Upper lobe of left lung (tissue), 6 donors: ENCODE data around the gene ZNF565. TPM values are rescaled to one million over a fixed set of nuclear protein-coding genes. Genes with fewer than 3 reads are reported as not detected.
"Not testable (repeated sequence)": the region's sequence is repeated elsewhere in the genome, so short reads cannot be mapped to it uniquely, and the experiment has no call there.

Experiments used
- ATAC-seq, 2 donors: fragments of 200-7000 bp; cut with Tn5 transposase; one replicate each; pipeline ENCODE4 v1.9.1; 2022; ENCODE audit warnings: mild to moderate bottlenecking in 2 of 2, moderate library complexity in 2 of 2; ENCODE audit not compliant: low FRiP score in 2 of 2
- DNase-seq, 2 donors: peaks; one replicate each; pipeline ENCODE4 v3.0.0-alpha.2; 2019 to 2020
- H3K27ac ChIP-seq, 4 donors: fragments of 200-600 bp; sonication (generic); one replicate each; pipeline ENCODE4 v1.5.1; 2016 to 2019
- H3K27me3 ChIP-seq, 4 donors: fragments of 200-600 bp; sonication (generic); one replicate each; pipeline ENCODE4 v1.5.1; 2017 to 2019
- H3K36me3 ChIP-seq, 4 donors: fragments of 200-600 bp; sonication (generic); one replicate each; pipeline ENCODE4 v1.5.1; 2016 to 2019
- H3K4me1 ChIP-seq, 4 donors: fragments of 200-600 bp; sonication (generic); one replicate each; pipeline ENCODE4 v1.5.1; 2018 to 2019
- H3K4me3 ChIP-seq, 4 donors: fragments of 200-600 bp; sonication (generic); one replicate each; pipeline ENCODE4 v1.5.1; 2017 to 2019; ENCODE audit warnings: mild to moderate bottlenecking in 2 of 4, moderate library complexity in 1 of 4
- H3K9me3 ChIP-seq, 4 donors: fragments of 200-600 bp; sonication (generic); one replicate each; pipeline ENCODE4 v1.5.1; 2018 to 2019
- EP300 ChIP-seq, 4 donors: sonication (generic); formaldehyde crosslinking; IDR thresholded peaks; one replicate each; pipeline ENCODE4 v1.5.1; 2017; ENCODE audit warnings: antibody characterized with exemption in 4 of 4, control low read depth in 2 of 4
- POLR2A ChIP-seq, 4 donors: fragments of 450-650 bp; IDR thresholded peaks; one replicate each; pipeline ENCODE4 v1.5.1; 2016 to 2017; ENCODE audit warnings: antibody characterized with exemption in 4 of 4, mild to moderate bottlenecking in 2 of 4
- POLR2AphosphoS5 ChIP-seq, 2 donors: sonication (generic); formaldehyde crosslinking; IDR thresholded peaks; one replicate each; pipeline ENCODE4 v1.5.1; 2017; ENCODE audit warnings: antibody characterized with exemption in 2 of 2
- WGBS, 2 donors: methylation state at CpG; one replicate each; pipeline ENCODE4 v1.1.5; 2017 to 2018; 5-methylcytosine and 5-hydroxymethylcytosine counted together
- total RNA-seq, 6 donors: library from RNA; depleted of rRNA in 4 of 6; stranded (reverse); fragments of >200 nt in 4 of 6; gene quantifications; one replicate each; pipeline versions ENCODE4 v1.1.0 to v1.2.1, GENCODE V29; 2016 to 2021
- TF ChIP-seq, protein P1 (sequence below), 6 experiments: fragments of 450-650 bp in 4 of 6; fragments of 200-600 bp in 2 of 6; sonication (generic) in 2 of 6; IDR thresholded peaks; one replicate each; pipeline ENCODE4 v1.5.1; 2016 to 2019; ENCODE audit warnings: antibody characterized with exemption in 6 of 6
- donor health status: DM: no; HTN: no; CAD: no; lungs with moderate emphysema.
- donor health status: DM: no; HTN: yes; CAD: no; lungs with severe emphysema.

ZNF565 gene
- total RNA-seq, 6 donors from 2014 or later: 3.5 to 14.7 (median 5.1) TPM

DNA sequence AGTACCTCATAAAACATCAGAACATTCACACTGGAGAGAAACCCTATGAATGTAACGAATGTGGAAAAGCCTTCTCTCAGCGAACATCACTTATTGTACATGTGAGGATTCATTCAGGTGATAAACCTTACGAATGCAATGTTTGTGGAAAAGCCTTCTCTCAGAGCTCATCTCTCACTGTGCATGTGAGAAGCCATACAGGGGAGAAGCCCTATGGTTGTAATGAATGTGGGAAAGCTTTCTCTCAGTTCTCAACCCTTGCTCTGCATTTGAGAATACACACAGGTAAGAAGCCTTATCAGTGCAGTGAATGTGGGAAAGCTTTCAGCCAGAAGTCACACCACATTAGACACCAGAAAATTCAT lies 22.5 kb upstream of the ZNF565 start:
- no peaks in the 10 kb centered on the region for H3K4me1 ChIP-seq
- no peaks in the 10 kb centered on the region for H3K27me3 ChIP-seq
- TF ChIP-seq EP300 (IDR thresholded peaks at IDR 0.05) (no peak), POLR2A (IDR thresholded peaks at IDR 0.05) (no peak), POLR2AphosphoS5 (IDR thresholded peaks at IDR 0.05) (no peak)
- TF ChIP-seq, protein P1, sequence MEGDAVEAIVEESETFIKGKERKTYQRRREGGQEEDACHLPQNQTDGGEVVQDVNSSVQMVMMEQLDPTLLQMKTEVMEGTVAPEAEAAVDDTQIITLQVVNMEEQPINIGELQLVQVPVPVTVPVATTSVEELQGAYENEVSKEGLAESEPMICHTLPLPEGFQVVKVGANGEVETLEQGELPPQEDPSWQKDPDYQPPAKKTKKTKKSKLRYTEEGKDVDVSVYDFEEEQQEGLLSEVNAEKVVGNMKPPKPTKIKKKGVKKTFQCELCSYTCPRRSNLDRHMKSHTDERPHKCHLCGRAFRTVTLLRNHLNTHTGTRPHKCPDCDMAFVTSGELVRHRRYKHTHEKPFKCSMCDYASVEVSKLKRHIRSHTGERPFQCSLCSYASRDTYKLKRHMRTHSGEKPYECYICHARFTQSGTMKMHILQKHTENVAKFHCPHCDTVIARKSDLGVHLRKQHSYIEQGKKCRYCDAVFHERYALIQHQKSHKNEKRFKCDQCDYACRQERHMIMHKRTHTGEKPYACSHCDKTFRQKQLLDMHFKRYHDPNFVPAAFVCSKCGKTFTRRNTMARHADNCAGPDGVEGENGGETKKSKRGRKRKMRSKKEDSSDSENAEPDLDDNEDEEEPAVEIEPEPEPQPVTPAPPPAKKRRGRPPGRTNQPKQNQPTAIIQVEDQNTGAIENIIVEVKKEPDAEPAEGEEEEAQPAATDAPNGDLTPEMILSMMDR (IDR thresholded peaks at IDR 0.05): no peak
- H3K36me3 ChIP-seq: peaks cover 39 to 82% (median 56%) of the 10 kb centered on the region in 4 donors
- ATAC-seq (no peak), DNase-seq (no peak)
- peaks cover 6 to 93% (median 71%) of the 10 kb centered on the region in 4 donors for H3K9me3 ChIP-seq
- H3K4me3 ChIP-seq: no peak overlapping the region
- 98% methylated on average over 3 of the region's 3 CpGs for WGBS, 2 donors
- H3K27ac ChIP-seq: no peak overlapping the region

DNA sequence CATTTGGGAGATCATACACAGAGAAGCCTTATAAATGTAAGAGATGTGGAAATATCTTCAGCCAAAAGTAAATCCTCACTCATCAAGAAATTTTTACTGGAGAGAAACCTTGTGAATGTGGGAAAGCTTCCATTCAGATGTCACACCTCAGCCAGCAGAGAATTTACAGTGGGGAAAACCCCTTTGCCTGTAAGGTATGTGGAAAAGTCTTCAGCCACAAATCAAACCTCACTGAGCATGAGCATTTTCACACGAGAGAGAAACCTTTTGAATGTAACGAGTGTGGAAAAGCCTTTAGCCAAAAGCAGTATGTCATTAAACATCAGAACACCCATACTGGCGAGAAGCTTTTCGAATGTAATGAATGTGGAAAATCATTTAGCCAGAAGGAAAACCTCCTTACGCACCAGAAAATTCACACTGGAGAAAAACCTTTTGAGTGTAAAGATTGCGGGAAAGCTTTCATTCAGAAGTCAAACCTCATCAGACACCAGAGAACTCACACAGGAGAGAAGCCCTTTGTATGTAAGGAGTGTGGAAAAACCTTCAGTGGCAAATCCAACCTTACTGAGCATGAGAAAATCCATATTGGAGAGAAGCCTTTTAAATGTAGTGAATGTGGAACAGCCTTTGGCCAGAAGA lies 22.0 kb upstream of the ZNF565 start:
- ATAC-seq (no peak), DNase-seq (no peak)
- H3K4me3 ChIP-seq: no peak overlapping the region
- peaks cover 43 to 87% (median 60%) of the 10 kb centered on the region in 4 donors for H3K36me3 ChIP-seq
- no peaks in the 10 kb centered on the region for H3K4me1 ChIP-seq
- H3K27ac ChIP-seq: no peak overlapping the region
- H3K27me3 ChIP-seq: no peaks in the 10 kb centered on the region
- WGBS, 2 donors: 96 to 98% methylated on average over 6 of the region's 6 CpGs
- TF ChIP-seq EP300 (IDR thresholded peaks at IDR 0.05) (no peak), POLR2A (IDR thresholded peaks at IDR 0.05) (no peak), POLR2AphosphoS5 (IDR thresholded peaks at IDR 0.05) (no peak)
- TF ChIP-seq, protein P1 (IDR thresholded peaks at IDR 0.05): no peak
- H3K9me3 ChIP-seq: peaks cover 6 to 92% (median 76%) of the 10 kb centered on the region in 4 donors

DNA sequence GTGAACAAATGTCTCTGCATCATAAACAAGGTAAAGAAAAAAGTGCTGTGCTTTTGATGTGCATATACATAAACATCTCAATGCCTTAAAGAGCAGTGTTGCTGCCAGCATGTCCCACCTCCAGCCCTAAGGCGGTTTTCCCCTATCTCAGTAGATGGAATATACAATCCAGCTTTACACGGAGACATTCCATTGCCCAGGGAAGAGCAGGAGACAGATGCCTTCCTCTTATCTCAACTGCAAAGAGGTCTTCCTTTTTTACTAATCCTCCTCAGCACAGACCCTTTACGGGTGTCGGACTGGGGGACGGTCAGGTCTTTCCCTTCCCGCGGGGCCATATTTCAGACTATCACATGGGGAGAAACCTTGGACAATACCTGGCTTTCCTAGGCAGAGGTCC lies 19.2 kb upstream of the ZNF565 start:
- not testable (repeated sequence) for H3K27me3 ChIP-seq, DNase-seq, ATAC-seq, H3K4me1 ChIP-seq, H3K27ac ChIP-seq, H3K4me3 ChIP-seq
- Histone ChIP-seq H3K9me3 (peaks cover 6 to 88% (median 75%) of the 10 kb centered on the region in 4 donors), H3K36me3 (peaks cover 67 to 100% (median 88%) of the 10 kb centered on the region in 4 donors)
- WGBS, 2 donors: 80 to 85% methylated on average over 7 of the region's 7 CpGs

DNA sequence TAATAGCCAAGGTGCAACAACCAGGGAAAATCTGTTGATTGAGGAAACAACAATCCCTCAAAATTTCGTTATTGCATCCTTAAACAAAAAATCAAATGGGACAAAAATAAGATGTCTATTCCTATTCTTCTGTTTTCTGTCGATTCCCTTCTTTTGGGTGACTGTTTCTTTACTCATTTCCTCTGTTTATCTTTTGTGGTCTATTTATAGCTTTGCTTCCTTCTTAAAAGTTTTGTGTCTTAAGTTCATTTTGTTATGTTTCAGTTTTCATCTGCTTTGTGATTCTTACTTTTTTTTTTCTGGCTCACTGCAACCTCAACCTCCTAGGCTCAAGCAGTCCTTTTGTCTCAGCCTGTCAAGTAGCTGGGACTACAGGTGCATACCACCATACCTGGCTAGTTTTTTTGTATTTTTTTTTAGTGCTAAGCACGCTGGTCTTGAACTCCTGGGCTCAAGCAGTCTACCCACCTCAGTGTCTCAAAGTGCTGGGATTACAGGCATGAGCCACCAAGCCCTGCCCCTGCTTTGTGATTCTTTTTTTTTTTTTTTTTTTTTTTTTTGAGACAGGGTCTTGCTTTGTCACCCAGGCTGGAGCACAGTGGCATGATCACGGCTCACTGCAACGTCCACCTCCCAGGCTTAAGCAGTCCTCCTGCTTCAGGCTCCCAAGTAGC lies 10.9 kb upstream of the ZNF565 start:
- Histone ChIP-seq H3K27ac (peak overlapping the region in 2 of 4 donors; percentile 38 to 45), H3K4me3 (no peak overlapping the region), H3K36me3 (peaks cover 23 to 83% (median 54%) of the 10 kb centered on the region in 4 donors), H3K4me1 (peaks cover 7 to 24% (median 15%) of the 10 kb centered on the region in 4 donors), H3K9me3 (peaks cover 0 to 35% (median 28%) of the 10 kb centered on the region in 4 donors), H3K27me3 (no peaks in the 10 kb centered on the region)
- ATAC-seq (no peak), DNase-seq (no peak)
- TF ChIP-seq POLR2A (IDR thresholded peaks at IDR 0.05) (no peak), EP300 (IDR thresholded peaks at IDR 0.05) (no peak), POLR2AphosphoS5 (IDR thresholded peaks at IDR 0.05) (no peak)
- TF ChIP-seq, protein P1 (IDR thresholded peaks at IDR 0.05): no peak
- 51 to 54% methylated on average over 5 of the region's 5 CpGs for WGBS, 2 donors

DNA sequence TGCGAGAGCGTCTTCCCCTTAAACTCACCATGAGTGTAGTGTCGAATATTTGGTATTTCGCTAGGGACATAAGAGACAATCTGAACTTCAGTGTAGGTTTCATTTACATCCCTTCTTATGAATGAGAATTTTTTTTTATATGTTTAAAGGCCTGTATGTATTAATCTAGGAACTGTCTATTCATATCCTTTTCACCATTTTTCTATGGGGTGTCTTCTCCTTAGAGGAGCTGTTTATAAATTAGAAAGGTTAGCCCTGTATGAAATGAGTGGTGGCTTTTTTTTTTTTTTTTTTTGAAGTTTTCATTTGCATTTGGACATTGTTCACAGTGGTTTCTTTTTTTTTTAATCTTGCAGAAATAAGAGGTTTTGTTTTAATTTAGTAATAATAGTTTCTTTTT lies 8.0 kb upstream of the ZNF565 start:
- Histone ChIP-seq H3K36me3 (peaks cover 4 to 72% (median 33%) of the 10 kb centered on the region in 4 donors), H3K4me3 (no peak overlapping the region), H3K4me1 (peaks cover 7 to 24% (median 15%) of the 10 kb centered on the region in 4 donors), H3K27ac (no peak overlapping the region), H3K9me3 (peaks cover 0 to 28% (median 11%) of the 10 kb centered on the region in 4 donors), H3K27me3 (no peaks in the 10 kb centered on the region)
- WGBS, 2 donors: 94 to 95% methylated on average over 4 of the region's 4 CpGs
- DNase-seq (no peak), ATAC-seq (no peak)
- TF ChIP-seq POLR2A (IDR thresholded peaks at IDR 0.05): no peak
- TF ChIP-seq POLR2AphosphoS5 (IDR thresholded peaks at IDR 0.05): no peak
- TF ChIP-seq EP300 (IDR thresholded peaks at IDR 0.05): no peak
- TF ChIP-seq, protein P1 (IDR thresholded peaks at IDR 0.05): no peak
